Activated CD4-positive, alpha-beta T cell treated with anti-CD3 and anti-CD28 coated beads, Interleukin-2, amount 50 U/mL, for 1 hour (primary cell): ENCODE results near the gene NDUFS6.

Source experiments
- DNase-seq: peaks from one replicate; pipeline ENCODE4 v3.0.0-alpha.2; 2020

Gene NDUFS6

GRCh38 chr5:1856596-1857255, 55.5 kb downstream of the NDUFS6 start:
- DNase-seq, result no peak

DNA sequence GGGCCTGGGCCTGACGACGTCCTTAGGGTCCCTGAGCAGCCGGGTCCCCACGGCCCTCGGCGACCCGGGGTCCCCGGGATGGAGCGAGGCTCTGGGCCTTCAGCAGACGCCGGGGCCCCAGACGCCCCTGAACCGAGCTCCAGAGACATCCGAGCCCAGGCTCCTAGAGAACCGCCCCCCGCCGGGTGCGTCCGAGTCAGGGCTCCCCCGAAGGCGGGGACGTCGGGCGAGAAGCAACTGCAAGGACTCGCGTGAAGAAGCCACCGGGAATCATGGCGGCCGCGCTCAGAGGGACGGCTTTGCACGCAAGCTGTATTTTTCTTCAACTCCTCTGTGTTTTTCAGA, 56.0 kb downstream of the NDUFS6 start:
- no peak for DNase-seq

GRCh38 chr5:1858436-1858835, 57.2 kb downstream of the NDUFS6 start:
- no peak for DNase-seq

GRCh38 chr5:1859099-1859498, 57.9 kb downstream of the NDUFS6 start:
- no peak for DNase-seq

GRCh38 chr5:1860021-1860610, 58.9 kb downstream of the NDUFS6 start:
- DNase-seq, result no peak

DNA sequence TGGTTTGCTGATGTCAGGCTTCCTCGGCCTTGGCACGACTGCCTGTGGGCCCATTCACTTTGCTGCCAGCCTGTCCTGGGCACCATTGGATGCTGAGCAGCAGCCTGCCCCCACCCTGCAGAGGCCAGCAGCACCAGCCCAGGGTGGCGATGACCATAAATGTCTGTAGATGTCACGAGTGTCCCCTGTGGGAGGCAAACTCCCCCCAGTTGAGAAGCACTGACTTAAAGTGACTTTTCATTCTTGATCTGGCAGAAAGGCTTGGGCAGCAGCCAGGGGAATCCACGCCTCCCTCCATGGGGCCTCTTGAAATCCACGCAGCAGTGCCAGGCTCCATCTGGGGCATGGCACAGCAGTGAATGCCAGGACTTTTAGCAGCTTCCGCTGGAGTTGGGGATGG, 59.7 kb downstream of the NDUFS6 start:
- DNase-seq, result no peak

DNA sequence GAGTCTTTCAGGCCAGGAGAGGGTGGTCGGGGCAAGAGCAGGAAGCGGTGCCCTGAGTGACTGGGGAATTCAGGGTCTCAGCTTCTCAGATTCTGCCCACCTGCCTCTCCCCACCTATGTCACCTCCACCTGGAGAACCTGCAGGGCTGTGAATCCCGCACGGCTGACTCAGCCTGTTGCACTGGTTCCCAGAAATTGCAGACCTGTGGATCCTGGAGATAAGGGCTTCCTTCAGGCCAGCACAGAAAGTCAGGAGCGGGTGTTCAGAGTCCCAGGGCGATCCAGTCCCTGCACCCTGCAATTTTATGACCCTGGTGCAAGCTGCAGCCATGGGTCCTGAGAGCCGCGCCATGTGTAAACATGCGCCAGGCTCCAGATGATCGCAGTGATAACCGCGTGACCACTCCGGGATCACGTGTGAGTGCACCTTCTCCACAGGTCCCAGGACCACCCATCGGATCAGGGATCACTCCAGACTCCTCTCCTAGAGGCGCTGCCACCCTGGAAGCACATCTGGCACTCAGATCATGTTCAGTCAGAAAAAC, 63.8 kb downstream of the NDUFS6 start:
- DNase-seq, result no peak

GRCh38 chr5:1865486-1865885, 64.3 kb downstream of the NDUFS6 start:
- DNase-seq, result no peak
